Stimulated activated CD4-positive, alpha-beta T cell treated with anti-CD3 and anti-CD28 coated beads, Interleukin-2, amount 100 ng/mL, for 4 hours (primary cell): ENCODE measurements around the gene DENND5A.
"Not testable (repeated sequence)": the region's sequence is repeated elsewhere in the genome, so short reads cannot be mapped to it uniquely, and the experiment has no call there.

Experiments used
- DNase-seq: peaks from one replicate; pipeline ENCODE4 v3.0.0-alpha.2; 2020; ENCODE audit warnings: low read depth

DENND5A gene

GRCh38 chr11:9210922-9211320, 54.2 kb downstream of the DENND5A start:
- DNase-seq: no peak

GRCh38 chr11:9210224-9210921, 54.8 kb downstream of the DENND5A start:
- DNase-seq: no peak

DNA sequence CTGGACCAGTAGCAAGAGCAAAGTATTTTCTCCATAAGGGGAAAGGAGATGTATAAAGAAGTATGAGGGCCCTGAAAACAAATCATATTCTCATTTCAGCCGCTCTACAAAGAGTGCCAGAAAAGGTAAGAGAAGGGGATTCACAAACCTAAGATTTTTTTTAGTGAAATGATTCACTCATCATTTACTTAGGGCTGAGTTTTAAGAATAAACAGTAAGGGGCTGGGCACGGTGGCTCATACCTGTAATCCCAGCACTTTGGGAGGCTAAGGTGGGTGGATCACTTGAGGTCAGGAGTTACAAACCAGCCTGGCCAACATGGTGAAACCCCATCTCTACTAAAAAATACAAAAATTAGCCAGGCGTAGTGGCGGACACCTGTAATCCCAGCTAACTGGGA, 55.5 kb downstream of the DENND5A start:
- not testable (repeated sequence) for DNase-seq

DNA sequence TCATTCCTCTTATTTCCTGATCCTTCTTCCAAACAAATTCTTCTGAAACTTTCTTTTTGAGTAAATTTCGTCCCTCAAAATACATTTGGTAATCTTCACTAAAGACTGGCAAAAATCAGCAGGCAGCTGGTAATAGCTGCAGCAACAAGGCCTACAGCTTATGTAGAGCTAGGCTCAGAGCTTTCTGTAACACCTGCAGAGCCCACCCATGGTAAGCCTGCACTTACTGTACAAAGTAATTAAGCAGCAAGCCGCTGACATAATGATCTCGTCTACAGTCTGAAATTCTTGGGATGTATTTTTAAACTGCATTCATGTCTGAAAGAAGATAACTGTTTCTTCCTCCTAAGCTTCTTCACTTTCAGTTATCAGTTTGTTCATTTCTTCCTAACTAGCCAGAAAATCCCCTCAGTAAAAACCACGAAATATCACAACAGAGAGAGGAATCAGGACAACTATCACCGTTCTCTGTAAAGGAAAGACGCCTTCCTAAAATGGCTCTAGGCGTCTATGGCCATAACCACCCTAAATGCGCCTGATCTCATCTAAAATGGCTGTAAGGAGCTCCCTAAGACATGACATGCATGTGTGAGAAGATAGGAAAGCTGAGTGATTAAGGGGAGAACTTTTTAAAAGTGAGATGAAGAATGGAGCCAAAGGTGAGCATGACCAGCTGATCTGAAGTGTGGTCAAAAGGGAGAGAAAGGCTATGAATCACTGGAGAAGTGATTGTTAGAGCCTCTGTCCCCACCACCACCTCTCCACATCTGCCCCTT, 56.2 kb downstream of the DENND5A start:
- DNase-seq: no peak

DNA sequence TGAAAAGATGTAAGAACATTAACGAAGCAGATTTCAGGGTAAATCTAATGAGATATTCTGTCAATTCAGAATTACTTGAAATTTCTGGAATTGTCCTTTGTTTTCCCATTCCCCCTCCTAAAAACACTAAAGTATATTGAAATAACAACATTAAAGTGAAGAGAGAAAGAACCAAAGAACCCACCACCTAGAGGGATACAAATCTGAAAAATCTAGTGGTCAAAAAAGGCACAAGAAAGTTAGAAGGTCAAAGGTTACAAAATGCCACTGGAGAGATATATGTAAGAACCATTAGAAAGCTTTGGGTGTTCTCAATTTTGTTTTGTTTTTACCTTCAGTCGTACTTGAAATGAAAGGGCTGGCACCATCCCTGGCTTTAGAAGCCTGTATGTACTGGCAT, 57.9 kb downstream of the DENND5A start:
- DNase-seq: no peak

GRCh38 chr11:9206496-9206895, 58.7 kb downstream of the DENND5A start:
- no peak for DNase-seq

DNA sequence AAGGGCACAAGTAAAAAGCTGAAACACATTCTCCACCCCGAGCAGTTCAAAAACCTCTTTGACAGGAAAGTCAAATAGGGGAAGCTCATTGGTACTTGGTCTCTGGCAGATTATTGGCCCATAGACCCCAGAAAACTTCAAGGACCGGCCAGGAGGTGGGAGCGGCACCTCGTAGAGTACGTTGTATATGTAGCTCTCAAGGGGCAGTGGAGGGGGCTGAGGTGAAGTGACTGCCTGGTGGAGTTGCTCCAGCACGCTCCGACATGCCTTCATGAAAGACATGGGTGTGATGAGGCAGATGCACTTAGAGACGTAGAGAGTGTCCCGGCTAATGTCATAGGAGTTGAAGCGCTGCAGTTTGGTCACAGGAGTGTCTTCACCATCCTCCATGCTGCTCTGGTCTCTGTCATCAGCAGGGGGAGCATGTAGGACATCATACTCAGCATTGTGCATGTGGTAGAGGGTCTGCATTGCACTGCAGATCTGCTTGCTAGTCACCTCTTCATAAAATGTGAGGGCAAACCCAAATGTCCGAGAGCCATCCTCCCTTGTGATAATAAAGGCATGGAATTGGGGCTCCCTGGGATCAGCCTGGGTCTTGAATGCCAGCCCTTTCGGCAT, 61.3 kb downstream of the DENND5A start:
- DNase-seq: no peak

- no peak for DNase-seq
Observed at GRCh38 chr11:9201372-9202162, 63.6 kb downstream of the DENND5A start.

GRCh38 chr11:9200471-9200870, 64.7 kb downstream of the DENND5A start:
- DNase-seq: no peak

- no peak for DNase-seq
Observed at GRCh38 chr11:9193316-9193715, 71.8 kb downstream of the DENND5A start.

DNA sequence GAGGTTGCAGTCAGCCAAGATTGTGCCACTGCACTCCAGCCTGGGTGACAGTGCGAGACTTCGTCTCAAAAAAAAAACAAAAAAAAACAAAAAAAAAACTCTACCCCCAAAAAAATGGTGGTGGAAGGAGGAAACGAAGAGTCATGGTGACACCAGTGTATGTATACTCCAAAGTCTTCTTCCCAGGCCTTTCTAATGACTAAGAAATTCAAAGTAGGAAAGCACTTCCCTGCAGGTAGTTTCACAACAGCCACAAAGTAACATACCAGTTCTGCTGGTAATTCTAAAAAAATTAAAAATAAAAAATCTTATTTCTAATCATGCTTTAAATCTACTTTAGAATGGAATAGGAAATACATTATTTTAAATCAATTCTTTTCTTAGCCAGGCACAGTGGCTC, 72.6 kb downstream of the DENND5A start:
- no peak for DNase-seq

- not testable (repeated sequence) for DNase-seq
Observed at GRCh38 chr11:9190326-9191016, 74.7 kb downstream of the DENND5A start.

DNA sequence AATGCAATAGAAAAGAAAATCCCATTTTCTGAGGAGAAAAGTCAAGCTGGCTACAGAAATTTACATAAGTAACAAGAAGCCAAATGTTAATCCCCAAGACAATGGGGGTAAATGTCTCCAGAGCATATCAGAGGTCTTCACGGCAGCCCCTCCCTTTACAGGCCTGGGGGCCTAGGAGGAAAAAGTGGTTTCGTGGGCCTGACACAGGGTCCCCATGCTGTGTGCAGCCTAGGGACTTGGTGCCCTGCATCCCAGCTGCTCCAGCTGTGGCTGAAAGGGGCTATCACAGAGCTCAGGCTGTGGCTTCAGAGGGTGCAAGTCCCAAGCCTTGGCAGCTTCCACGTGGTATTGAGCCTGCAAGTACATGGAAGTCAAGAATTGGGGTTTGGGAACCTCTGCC, 76.3 kb downstream of the DENND5A start:
- DNase-seq: not testable (repeated sequence)

DNA sequence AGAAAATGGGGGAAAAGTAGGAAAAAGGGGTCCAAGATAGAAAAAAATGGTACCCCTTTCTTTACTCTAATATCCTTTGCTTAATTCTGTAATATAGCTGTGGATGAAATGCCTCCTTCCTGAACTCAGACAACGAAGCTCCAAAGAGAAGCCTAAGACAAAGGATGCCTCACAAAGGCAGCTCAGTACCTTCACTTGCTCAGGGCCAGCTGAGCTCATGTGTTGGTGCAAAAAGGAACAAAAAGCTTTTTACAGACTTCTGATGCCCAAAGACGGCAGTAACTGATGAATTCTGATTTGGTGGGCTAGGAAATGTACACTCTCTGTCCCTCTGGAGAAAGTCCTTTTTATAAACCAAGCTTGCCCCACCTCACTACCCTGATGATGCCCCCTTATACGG, 77.5 kb downstream of the DENND5A start:
- no peak for DNase-seq

DNA sequence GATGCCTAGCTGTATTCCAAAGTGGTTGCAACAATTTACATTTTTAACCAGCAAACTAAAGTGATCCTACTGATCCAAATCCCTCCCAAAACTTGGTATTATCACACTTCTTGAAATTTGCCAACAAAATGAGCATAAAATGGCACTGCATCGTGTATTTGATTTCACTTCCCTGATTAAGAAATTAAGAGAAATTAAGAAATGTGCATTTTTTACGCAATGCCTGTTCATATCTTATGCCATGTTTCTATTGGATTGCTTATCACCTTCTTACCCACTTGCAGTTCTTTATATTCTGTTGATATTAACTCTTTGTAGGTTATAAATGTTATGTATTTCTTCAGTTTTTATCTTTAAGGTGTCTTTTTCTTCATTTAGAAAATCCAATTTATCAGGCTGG, 80.6 kb downstream of the DENND5A start:
- no peak for DNase-seq

GRCh38 chr11:9182180-9182871, 82.8 kb downstream of the DENND5A start:
- no peak for DNase-seq

- no peak for DNase-seq
Observed at GRCh38 chr11:9180784-9181183, 84.4 kb downstream of the DENND5A start.

DNA sequence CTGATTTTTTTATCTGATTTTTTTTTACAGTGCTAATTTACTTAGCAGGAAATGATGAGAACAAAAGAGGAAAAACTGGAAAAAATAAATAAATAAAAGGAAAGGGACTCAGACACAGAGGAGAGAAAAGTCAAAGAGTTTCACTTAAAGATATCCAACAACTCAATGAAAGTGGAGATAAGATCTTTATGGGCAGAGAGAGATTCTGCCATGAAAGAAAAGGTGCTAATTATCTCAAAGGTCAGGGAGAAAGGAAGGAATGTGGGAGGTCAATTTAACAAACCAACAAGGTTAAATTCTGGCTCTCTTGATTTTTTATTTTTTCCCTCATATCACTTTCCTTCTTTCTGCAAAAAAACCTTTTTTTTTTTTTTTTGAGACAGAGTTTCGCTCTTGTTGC, 86.0 kb downstream of the DENND5A start:
- DNase-seq: no peak

- DNase-seq: no peak
Observed at GRCh38 chr11:9178716-9179115, 86.4 kb downstream of the DENND5A start.

GRCh38 chr11:9177438-9178091, 87.6 kb downstream of the DENND5A start:
- no peak for DNase-seq

- no peak for DNase-seq
Observed at GRCh38 chr11:9176550-9176949, 88.6 kb downstream of the DENND5A start.
